ENCODE measurements around the gene PPM1F. TPM values are rescaled to one million over a fixed set of nuclear protein-coding genes. Genes with fewer than 3 reads are reported as not detected.

PPM1F gene
- total RNA-seq, 3 donors from 2014 or later, result 10.5 to 27.5 (median 14.8) TPM

- H3K4me1 ChIP-seq (ENCODE audit: low read depth), result no peaks in the 10 kb centered on the region
- DNase-seq, result no peak
- intact Hi-C loops (cut with DNase I, micrococcal nuclease), result no loop called here
- no peak for ATAC-seq
- no peaks in the 10 kb centered on the region for H3K36me3 ChIP-seq (ENCODE audit: low read depth)
- no peak overlapping the region for H3K4me3 ChIP-seq
- no peaks in the 10 kb centered on the region for H3K9me3 ChIP-seq
- no peak for TF ChIP-seq CTCF (IDR thresholded peaks at IDR 0.05)
These were observed 13.2 kb upstream of the PPM1F start for GRCh38 chr22:21965762-21966288.

GRCh38 chr22:21964918-21965484 is 12.4 kb upstream of the PPM1F start:
- Histone ChIP-seq H3K9me3 (no peaks in the 10 kb centered on the region), H3K4me3 (no peak overlapping the region), H3K4me1 (ENCODE audit: low read depth) (no peaks in the 10 kb centered on the region), H3K36me3 (ENCODE audit: low read depth) (no peaks in the 10 kb centered on the region)
- ATAC-seq, result no peak
- no peak for TF ChIP-seq CTCF (IDR thresholded peaks at IDR 0.05)
- no peak for DNase-seq
- intact Hi-C loops (cut with DNase I, micrococcal nuclease), result no loop called here

GRCh38 chr22:21964234-21964633 is 11.6 kb upstream of the PPM1F start:
- intact Hi-C loops (cut with DNase I, micrococcal nuclease), result no loop called here
- Histone ChIP-seq H3K4me1 (ENCODE audit: low read depth) (peaks cover 6% of the 10 kb centered on the region), H3K9me3 (no peaks in the 10 kb centered on the region), H3K36me3 (ENCODE audit: low read depth) (no peaks in the 10 kb centered on the region), H3K4me3 (no peak overlapping the region)
- ATAC-seq (no peak), DNase-seq (no peak)
- no peak for TF ChIP-seq CTCF (IDR thresholded peaks at IDR 0.05)

- ATAC-seq (no peak), DNase-seq (no peak)
- TF ChIP-seq CTCF (IDR thresholded peaks at IDR 0.05), result no peak
- Histone ChIP-seq H3K4me1 (ENCODE audit: low read depth) (peaks cover 6% of the 10 kb centered on the region), H3K4me3 (no peak overlapping the region), H3K36me3 (ENCODE audit: low read depth) (no peaks in the 10 kb centered on the region), H3K9me3 (no peaks in the 10 kb centered on the region)
- intact Hi-C loops (cut with DNase I, micrococcal nuclease), result no loop called here
These were observed 11.2 kb upstream of the PPM1F start for GRCh38 chr22:21963790-21964211.

- no peak overlapping the region for H3K4me3 ChIP-seq
- peaks cover 6% of the 10 kb centered on the region for H3K4me1 ChIP-seq (ENCODE audit: low read depth)
- ATAC-seq, result no peak
- no peak for DNase-seq
- no peak for TF ChIP-seq CTCF (IDR thresholded peaks at IDR 0.05)
- no peaks in the 10 kb centered on the region for H3K9me3 ChIP-seq
- intact Hi-C loops (cut with DNase I, micrococcal nuclease), result no loop called here
- H3K36me3 ChIP-seq (ENCODE audit: low read depth), result no peaks in the 10 kb centered on the region
These were observed 10.6 kb upstream of the PPM1F start for GRCh38 chr22:21963286-21963685.

GRCh38 chr22:21962655-21962949 is 10.0 kb upstream of the PPM1F start:
- intact Hi-C loops (cut with DNase I, micrococcal nuclease), result no loop called here
- Histone ChIP-seq H3K36me3 (ENCODE audit: low read depth) (no peaks in the 10 kb centered on the region), H3K4me3 (no peak overlapping the region), H3K9me3 (no peaks in the 10 kb centered on the region), H3K4me1 (ENCODE audit: low read depth) (peaks cover 6% of the 10 kb centered on the region)
- ATAC-seq (no peak), DNase-seq (no peak)
- TF ChIP-seq CTCF (IDR thresholded peaks at IDR 0.05), result no peak
